GM19463 (cell line): ENCODE measurements around the gene NDRG3.
"Not testable (repeated sequence)": the region's sequence is repeated elsewhere in the genome, so short reads cannot be mapped to it uniquely, and the experiment has no call there.

ENCODE experiments used
- ATAC-seq: cut with Tn5 transposase; IDR thresholded peaks from one replicate; pipeline ENCODE4 v1.9.1; 2021; ENCODE audit warnings: mild to moderate bottlenecking, moderate library complexity; ENCODE audit not compliant: unreplicated experiment

The NDRG3 gene

GRCh38 chr20:36695467-36695866 is 50.4 kb downstream of the NDRG3 start:
- not testable (repeated sequence) for ATAC-seq

DNA sequence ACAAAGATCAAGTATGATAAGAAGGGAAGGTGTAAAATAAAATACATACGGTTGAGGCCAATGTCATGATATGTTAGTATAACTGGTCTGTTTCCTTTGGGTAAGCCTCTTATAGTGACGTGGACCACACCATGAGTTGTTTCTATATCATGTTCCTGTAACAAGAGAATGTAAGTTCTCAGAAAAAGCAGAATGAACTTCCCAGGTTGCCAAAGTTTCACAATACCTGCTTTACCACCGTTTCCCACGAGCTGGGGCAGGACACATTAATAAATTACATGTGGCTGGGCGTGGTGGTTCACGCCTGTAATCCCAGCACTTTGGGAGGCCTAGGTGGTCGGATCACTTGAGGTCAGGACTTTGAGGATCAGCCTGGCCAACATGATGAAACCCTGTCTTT is 57.3 kb downstream of the NDRG3 start:
- no peak for ATAC-seq

DNA sequence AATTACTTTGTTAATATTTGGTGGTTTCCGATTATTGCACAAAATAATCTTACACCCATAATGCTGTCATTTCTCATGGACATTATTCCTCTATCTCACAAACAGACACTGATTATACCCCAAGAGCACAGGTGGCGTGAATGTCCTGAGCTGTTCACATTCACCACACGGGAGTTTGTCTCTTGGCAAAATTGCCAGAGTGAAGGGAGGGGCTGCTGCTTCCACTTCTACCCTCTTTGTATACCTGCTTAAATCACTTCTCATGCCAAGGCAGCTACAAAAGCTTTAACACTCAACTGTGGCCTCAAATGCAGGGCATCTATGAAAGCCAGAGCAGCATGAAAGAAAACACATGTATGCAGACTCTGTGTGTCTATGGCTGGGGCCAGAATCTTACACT is 58.0 kb downstream of the NDRG3 start:
- no peak for ATAC-seq

DNA sequence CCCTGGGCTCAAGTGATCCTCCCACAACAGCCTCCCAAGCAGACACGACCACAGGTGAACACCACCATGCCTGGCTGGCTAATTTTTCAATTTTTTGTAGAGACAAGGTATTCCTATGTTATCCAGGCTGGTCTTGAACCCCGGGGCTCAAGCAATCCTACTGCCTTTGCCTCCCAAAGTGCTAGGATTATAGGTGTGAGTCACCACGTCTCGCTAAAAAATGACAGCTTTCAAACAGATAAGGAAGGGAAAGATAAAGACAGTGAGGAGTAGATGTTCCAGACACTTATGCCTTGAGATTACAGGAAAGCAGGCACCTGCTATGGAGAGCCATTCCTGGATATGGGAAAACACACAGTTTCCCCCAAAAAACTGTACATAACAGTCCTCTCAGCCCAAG is 58.9 kb downstream of the NDRG3 start:
- no peak for ATAC-seq

DNA sequence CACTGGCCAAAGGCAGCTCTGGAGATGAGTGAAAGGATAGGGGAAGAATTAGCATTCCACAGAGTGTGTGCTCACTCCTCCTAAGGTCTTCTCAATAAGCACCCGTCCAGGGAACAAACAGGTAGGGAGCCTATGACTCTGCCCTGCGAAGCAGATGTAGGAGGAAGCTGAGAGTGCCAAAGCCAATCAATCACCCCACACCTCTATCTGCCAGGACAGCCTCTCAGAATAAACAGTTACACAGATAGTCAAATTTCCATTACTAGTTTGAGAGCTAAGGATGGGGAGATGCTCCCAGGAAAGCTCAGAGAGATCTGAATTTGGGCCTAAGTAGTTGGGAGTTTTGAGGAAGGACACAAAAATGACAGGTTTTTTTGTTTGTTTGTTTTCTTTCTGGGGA is 59.4 kb downstream of the NDRG3 start:
- ATAC-seq = no peak

- ATAC-seq = no peak
Observed at GRCh38 chr20:36684747-36685146, 61.1 kb downstream of the NDRG3 start.

- ATAC-seq = no peak
Observed at GRCh38 chr20:36682311-36682710, 63.6 kb downstream of the NDRG3 start.

DNA sequence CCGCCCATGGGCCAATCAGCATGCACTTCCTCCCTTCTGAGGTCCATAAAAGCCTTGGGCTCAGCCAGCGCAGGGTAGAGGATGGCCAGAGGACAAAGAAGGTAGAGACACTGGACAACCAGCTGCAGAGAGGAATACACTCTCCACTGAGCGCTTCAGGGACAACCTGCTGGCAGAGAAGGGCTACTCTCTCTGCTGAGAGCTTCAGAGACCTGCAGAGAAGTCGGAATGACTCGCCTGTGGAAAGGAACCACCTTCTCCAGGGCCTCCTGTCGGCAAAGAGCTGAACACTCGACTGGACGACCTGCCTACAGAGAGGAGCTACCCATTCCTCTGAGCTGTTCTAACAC is 68.5 kb downstream of the NDRG3 start:
- ATAC-seq = no peak

- no peak for ATAC-seq
Observed at GRCh38 chr20:36676701-36677421, 69.0 kb downstream of the NDRG3 start.

- not testable (repeated sequence) for ATAC-seq
Observed at GRCh38 chr20:36675545-36675944, 70.3 kb downstream of the NDRG3 start.

GRCh38 chr20:36672991-36673390 is 72.9 kb downstream of the NDRG3 start:
- no peak for ATAC-seq

- no peak for ATAC-seq
Observed at GRCh38 chr20:36670665-36671357, 75.1 kb downstream of the NDRG3 start.

DNA sequence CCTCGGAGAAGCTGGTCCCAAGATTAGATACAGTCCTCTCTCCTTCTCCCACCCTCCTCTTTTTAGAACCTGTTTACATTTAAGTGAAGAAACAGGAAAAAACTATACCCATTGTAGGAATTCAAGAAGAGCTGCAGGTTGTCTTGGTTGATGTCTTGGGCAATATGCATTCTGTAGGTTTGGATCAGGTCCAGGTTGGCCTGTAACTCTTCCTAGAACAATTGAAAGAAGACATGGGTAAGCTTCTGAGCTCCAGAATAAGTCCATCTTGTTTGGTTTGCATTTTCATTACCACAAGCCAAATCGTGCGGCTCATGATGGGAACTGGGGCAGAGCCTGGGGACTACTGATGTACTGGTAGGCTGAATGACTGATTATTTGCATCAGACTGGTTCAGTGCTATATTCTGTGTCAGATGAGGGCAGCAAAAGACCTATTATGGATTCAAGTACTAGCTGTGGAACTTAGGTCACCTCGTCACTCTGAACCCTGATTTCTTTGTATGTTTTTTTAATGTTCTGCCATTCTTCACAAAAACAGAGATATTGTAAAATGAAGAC is 79.6 kb downstream of the NDRG3 start:
- no peak for ATAC-seq

- no peak for ATAC-seq
Observed at GRCh38 chr20:36663031-36663430, 82.9 kb downstream of the NDRG3 start.

DNA sequence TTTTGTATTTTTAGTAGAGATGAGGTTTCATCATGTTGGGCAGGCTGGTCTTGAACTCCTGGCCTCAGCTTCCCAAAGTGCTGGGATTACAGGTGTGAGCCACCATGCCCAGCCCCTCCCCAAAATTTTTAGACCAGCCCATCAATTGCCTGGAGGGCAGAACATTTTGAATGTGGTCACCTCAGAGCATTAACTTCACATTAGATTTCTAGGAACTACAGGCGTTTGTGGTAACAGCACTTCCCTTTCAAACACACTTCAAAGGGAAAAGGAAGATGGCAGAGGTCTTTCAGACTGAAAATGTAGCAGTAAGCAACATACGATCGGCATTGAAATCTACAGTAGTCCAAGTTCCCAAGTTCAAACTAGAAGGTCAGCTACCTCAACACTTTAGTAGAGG is 87.6 kb downstream of the NDRG3 start:
- ATAC-seq = no peak

- ATAC-seq = no peak
Observed at GRCh38 chr20:36656733-36657132, 89.2 kb downstream of the NDRG3 start.

DNA sequence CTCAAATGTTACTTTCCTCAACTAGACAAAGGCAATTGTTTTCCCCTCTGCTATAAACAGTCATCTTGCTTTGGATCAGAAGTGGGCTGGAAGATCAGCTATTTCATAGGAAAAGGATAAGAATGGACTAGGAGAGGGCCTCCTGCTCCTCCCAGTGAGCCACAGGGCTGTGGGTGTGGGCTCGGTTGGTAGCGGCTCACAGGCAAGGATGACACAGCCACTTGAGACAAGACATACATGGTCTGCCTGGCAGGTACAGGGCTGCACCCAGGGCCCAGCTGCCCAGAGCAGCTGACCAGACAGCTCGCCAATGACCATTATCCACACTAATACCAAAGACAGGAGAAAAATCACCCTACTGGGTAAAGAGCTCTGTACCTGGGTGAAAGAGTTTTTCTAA is 90.9 kb downstream of the NDRG3 start:
- ATAC-seq = no peak

GRCh38 chr20:36654506-36654905 is 91.4 kb downstream of the NDRG3 start:
- no peak for ATAC-seq

DNA sequence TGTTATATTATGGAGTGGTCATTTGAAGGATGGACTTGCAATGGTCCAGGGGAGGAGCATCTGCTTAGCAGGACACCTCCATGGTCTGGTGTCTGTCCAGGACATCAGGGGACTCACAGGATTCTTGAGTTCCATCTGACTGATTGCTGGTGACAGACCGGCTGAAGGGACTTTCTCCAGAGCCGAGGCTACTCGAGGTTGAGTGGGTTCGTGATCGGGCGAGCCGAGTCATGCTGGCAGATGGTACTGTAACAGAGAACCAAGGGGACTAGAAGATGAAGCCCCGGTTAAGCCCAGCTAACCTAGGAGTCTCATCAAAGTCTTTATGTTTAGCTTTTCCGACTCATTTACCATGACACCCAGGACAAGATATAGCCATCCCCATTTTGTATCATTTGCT is 92.4 kb downstream of the NDRG3 start:
- ATAC-seq = no peak

DNA sequence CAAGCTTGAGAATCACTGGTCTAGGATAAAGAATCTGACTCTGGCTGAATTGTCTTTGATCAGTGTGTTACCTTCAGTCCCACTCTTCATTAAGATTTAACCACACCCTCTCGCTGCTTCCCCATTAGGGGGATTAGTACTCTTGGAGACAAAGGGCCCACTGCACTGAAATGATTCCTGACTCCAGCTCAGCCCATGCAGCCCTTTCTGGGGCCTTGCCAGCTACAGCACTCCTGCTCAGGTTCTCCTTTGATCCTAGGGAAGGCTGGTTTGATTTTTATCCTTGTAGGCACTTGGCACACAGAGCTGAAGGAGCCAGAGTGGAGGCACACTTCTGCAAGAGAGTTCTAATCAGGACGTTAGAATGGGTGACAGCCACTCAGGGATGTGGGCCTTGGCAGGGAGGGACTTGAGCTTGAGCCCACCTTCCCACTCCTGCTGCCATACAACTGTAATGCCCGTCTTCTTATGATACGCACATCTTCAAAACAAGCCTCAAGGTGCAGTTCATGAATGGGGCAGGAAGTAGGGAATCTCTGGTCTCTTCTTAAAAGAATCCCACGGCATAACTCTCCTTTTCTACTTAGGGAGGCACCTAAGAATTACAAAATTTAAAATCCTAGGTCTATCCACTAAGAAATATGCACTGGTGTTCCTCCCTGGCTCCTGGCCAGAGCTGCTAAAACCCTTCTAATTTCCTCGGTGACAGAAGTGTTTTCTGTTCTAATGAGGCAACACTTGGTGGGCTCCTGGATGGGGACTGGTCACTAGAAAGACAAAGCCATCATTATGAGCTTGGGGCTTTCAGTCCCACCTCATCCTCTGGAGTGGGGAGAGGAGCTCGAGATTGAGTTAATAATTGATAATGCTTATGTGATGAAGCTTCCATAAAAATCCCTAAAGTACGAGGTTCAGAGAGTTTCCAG is 98.4 kb downstream of the NDRG3 start:
- ATAC-seq = no peak

GRCh38 chr20:36646678-36647077 is 99.2 kb downstream of the NDRG3 start:
- no peak for ATAC-seq
